ENCODE data around the gene MMP28.

DNA sequence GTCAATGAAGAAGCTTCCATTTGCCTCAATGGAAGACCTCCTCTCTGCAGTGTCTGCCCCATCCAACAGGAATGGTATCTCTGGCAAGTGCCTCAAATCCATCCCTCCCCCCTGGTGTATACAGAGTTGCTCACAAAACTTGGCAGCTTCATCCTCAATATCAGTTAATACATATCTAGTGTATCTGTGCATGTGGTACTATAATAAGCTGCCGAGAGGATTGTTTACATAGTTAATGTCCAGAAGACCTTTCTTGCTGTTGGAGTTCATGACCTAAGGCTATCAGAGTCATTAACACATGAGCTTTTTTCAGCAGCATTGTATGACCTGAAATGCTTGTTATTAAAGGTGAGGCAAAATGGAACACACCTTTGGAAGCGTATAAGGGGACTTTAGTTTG lies 78.0 kb downstream of the MMP28 start:
- TF ChIP-seq, protein P1, sequence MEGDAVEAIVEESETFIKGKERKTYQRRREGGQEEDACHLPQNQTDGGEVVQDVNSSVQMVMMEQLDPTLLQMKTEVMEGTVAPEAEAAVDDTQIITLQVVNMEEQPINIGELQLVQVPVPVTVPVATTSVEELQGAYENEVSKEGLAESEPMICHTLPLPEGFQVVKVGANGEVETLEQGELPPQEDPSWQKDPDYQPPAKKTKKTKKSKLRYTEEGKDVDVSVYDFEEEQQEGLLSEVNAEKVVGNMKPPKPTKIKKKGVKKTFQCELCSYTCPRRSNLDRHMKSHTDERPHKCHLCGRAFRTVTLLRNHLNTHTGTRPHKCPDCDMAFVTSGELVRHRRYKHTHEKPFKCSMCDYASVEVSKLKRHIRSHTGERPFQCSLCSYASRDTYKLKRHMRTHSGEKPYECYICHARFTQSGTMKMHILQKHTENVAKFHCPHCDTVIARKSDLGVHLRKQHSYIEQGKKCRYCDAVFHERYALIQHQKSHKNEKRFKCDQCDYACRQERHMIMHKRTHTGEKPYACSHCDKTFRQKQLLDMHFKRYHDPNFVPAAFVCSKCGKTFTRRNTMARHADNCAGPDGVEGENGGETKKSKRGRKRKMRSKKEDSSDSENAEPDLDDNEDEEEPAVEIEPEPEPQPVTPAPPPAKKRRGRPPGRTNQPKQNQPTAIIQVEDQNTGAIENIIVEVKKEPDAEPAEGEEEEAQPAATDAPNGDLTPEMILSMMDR (conservative IDR thresholded peaks at IDR 0.05): no peak
- no peak for TF ChIP-seq ZFX (IDR thresholded peaks at IDR 0.05)
